Ishikawa (cell line): ENCODE measurements around the gene ACSL4.

Source experiments
- TAF1 ChIP-seq: IDR thresholded peaks from 2 replicates; pipeline ENCODE4 v1.6.1; 2012; ENCODE audit warnings: low read depth, mild to moderate bottlenecking

ACSL4 gene

GRCh38 chrX:109596015-109596414 is 137.0 kb downstream of the ACSL4 start:
- no peak for TF ChIP-seq TAF1
